HepG2 (cell line): ENCODE data around the gene MAB21L4. TPM values are rescaled to one million over a fixed set of nuclear protein-coding genes. Genes with fewer than 3 reads are reported as not detected.

Experiments
- ATAC-seq: fragments of 200-7000 bp; cut with Tn5 transposase; 3 replicates; pipeline ENCODE4 v1.9.1; 2020; ENCODE audit warnings: mild to moderate bottlenecking, moderate library complexity
- BruUV-seq: library from RNA; stranded (reverse); fragments of 400-500 nt; replicated peaks from 2 replicates; lab custom pipeline; 2021; lab: Mats Ljungman, UMichigan
- CTCF ChIA-PET: fragments of 300-600 bp; formaldehyde crosslinking; extraction: SDS; loops from one replicate; lab custom pipeline; 2021; ENCODE audit warnings: low total read pairs, inconsistent platforms, low intra/inter-chr PET ratio; lab: Yijun Ruan, JAX
- POLR2A ChIA-PET: fragments of 350-600 bp; sonication (Branson Sonifier 250); formaldehyde crosslinking; loops from one replicate; lab custom pipeline; 2020; ENCODE audit warnings: antibody characterized with exemption, inconsistent platforms; lab: Yijun Ruan, JAX
- DNase-seq: peaks from one replicate; pipeline ENCODE4 v3.0.0-alpha.2; 2015; ENCODE audit warnings: low spot score
- FAIRE-seq: peaks from 3 replicates; lab custom pipeline; 2011; peaks lifted over from hg19 to GRCh38; lab: Jason Lieb, UNC
- H2AFZ ChIP-seq: one replicate; pipeline ENCODE4 v1.6.1; 2011; ENCODE audit warnings: low read length, inconsistent platforms
- H3K27ac ChIP-seq: fragments of 300-600 bp; 3 replicates; pipeline ENCODE4 v1.8.0; 2011; ENCODE audit warnings: mixed run types, mild to moderate bottlenecking, mixed read lengths, low read length, inconsistent platforms; ENCODE audit not compliant: insufficient read depth; ENCODE audit errors: extremely low read length
- H3K27me3 ChIP-seq, 2 experiments: fragments of 200-600 bp in 1 of 2; 2 replicates in 1 of 2; 3 replicates in 1 of 2; pipeline versions ENCODE4 v1.6.0 to v1.8.0; 2011; ENCODE audit warnings: low read length in 2 of 2, mild to moderate bottlenecking in 2 of 2, moderate library complexity in 2 of 2, inconsistent platforms in 1 of 2; ENCODE audit not compliant: insufficient read depth in 2 of 2, control insufficient read depth in 1 of 2
- H3K36me3 ChIP-seq, 2 experiments: fragments of 200-600 bp in 1 of 2; replicated peaks in 1 of 2; 2 replicates in 1 of 2; 3 replicates in 1 of 2; pipeline versions ENCODE4 v1.5.1 to v1.8.0; 2011; ENCODE audit warnings: low read length in 2 of 2, inconsistent platforms in 1 of 2; ENCODE audit not compliant: insufficient read depth in 2 of 2, control insufficient read depth in 1 of 2
- H3K4me1 ChIP-seq: 2 replicates; pipeline ENCODE4 v1.5.1; 2012; ENCODE audit warnings: low read length, inconsistent platforms; ENCODE audit not compliant: insufficient read depth
- H3K4me2 ChIP-seq: 2 replicates; pipeline ENCODE4 v1.6.0; 2011; ENCODE audit warnings: low read depth, low read length, inconsistent platforms
- H3K4me3 ChIP-seq, 3 experiments: fragments of 200-600 bp in 1 of 3; sonication (generic), shearing (Covaris generic) in 1 of 3; replicated peaks in 1 of 3; 2 replicates each; pipeline ENCODE4 v1.5.1; 2011 to 2016; ENCODE audit warnings: low read length in 3 of 3, inconsistent platforms in 2 of 3, low read depth in 2 of 3, mild to moderate bottlenecking in 2 of 3, control low read depth in 1 of 3, mixed read lengths in 1 of 3; ENCODE audit not compliant: insufficient read depth in 1 of 3
- H3K79me2 ChIP-seq: one replicate; pipeline ENCODE4 v1.6.1; 2011; ENCODE audit warnings: low read length, inconsistent platforms; ENCODE audit not compliant: insufficient read depth
- H3K9ac ChIP-seq: 2 replicates; pipeline ENCODE4 v1.6.0; 2011; ENCODE audit warnings: mild to moderate bottlenecking, low read depth, low read length, inconsistent platforms; ENCODE audit not compliant: insufficient read depth
- H3K9me3 ChIP-seq: 2 replicates; pipeline ENCODE4 v1.5.1; 2012; ENCODE audit warnings: mild to moderate bottlenecking, low read length
- H4K20me1 ChIP-seq: 2 replicates; pipeline ENCODE4 v1.6.0; 2011; ENCODE audit warnings: inconsistent platforms, mild to moderate bottlenecking, low read length, moderate library complexity; ENCODE audit not compliant: insufficient read depth
- DMAP1 ChIP-seq: IDR thresholded peaks from 2 replicates; pipeline ENCODE4 v1.6.1; 2016
- HHEX ChIP-seq: IDR thresholded peaks from 2 replicates; pipeline ENCODE4 v1.6.1; 2016; ENCODE audit warnings: control low read depth
- STAG1 ChIP-seq: sonication (generic); formaldehyde crosslinking; IDR thresholded peaks from 2 replicates; pipeline ENCODE4 v1.4.0; 2020; ENCODE audit warnings: missing genetic modification reagents
- ZC3H13 ChIP-seq: sonication (generic); formaldehyde crosslinking; IDR thresholded peaks from 2 replicates; pipeline ENCODE4 v1.8.1; 2023; ENCODE audit warnings: mild to moderate bottlenecking, missing genetic modification reagents, moderate library complexity
- ZNF138 ChIP-seq: sonication (generic); formaldehyde crosslinking; IDR thresholded peaks from 2 replicates; pipeline ENCODE4 v1.5.0; 2020; ENCODE audit warnings: mild to moderate bottlenecking, low read depth, missing genetic modification reagents
- ZNF282 ChIP-seq: fragments of 450-650 bp; IDR thresholded peaks from 2 replicates; pipeline ENCODE4 v1.6.1; 2018; ENCODE audit not compliant: partially characterized antibody
- ZNF550 ChIP-seq: sonication (generic); formaldehyde crosslinking; IDR thresholded peaks from 2 replicates; pipeline ENCODE4 v1.4.0; 2020; ENCODE audit warnings: mild to moderate bottlenecking, missing genetic modification reagents, borderline replicate concordance
- WGBS: methylation state at CpG from one replicate; pipeline ENCODE4 v1.1.6; 2017; ENCODE audit warnings: low lambda C conversion rate; 5-methylcytosine and 5-hydroxymethylcytosine counted together
- in situ Hi-C: cut with HindIII; loops from 2 replicates; pipeline ENCODE4 v1.10.0; 2017; ENCODE audit warnings: low pct_unique_long_range_greater_than_20kb; ENCODE audit not compliant: extremely low pct_ligation_motif_present
- intact Hi-C: fragments of 100-400 bp; cut with micrococcal nuclease; formaldehyde crosslinking; loops from one replicate; pipeline ENCODE4 v1.10.0; 2022; ENCODE audit not compliant: unreplicated experiment
- polyA plus RNA-seq, 8 experiments: library from polyadenylated mRNA; depleted of rRNA in 3 of 8; stranded (reverse) in 7 of 8; unstranded in 1 of 8; fragments of >200 nt; fragmentation: Illumina TruSeq in 4 of 8; extraction: Trizol in 4 of 8; gene quantifications; 2 replicates each; pipeline versions ENCODE4 v1.2.1 to v1.2.3, GENCODE V29; 2011 to 2016; ENCODE audit warnings: low read depth in 4 of 8, missing spikeins in 1 of 8, mixed read lengths in 1 of 8; ENCODE audit not compliant: insufficient read depth in 1 of 8
- total RNA-seq, 5 experiments: library from RNA; depleted of rRNA; stranded (reverse); fragments of >200 nt; fragmentation: Illumina TruSeq; extraction: Trizol; gene quantifications; 2 replicates each; pipeline ENCODE4 v1.2.3, GENCODE V29; 2016; ENCODE audit warnings: low read depth in 1 of 5
- TF ChIP-seq, protein P1 (sequence below), 2 experiments: sonication (generic) in 1 of 2; formaldehyde crosslinking in 1 of 2; IDR thresholded peaks; 2 replicates each; pipeline versions ENCODE4 v1.4.0 to v1.6.1; 2016 to 2020; ENCODE audit warnings: borderline replicate concordance in 1 of 2, low read depth in 1 of 2, mild to moderate bottlenecking in 1 of 2, missing genetic modification reagents in 1 of 2
- TF ChIP-seq, protein P2 (sequence below): sonication (generic); formaldehyde crosslinking; IDR thresholded peaks from 2 replicates; pipeline ENCODE4 v1.4.0; 2020; ENCODE audit warnings: mild to moderate bottlenecking, low read depth, missing genetic modification reagents
- TF ChIP-seq, protein P3 (sequence below): sonication (generic); formaldehyde crosslinking; IDR thresholded peaks from 2 replicates; pipeline ENCODE4 v1.4.0; 2020; ENCODE audit warnings: missing genetic modification reagents
- TF ChIP-seq, protein P4 (sequence below): sonication (generic); formaldehyde crosslinking; conservative IDR thresholded peaks from 2 replicates; pipeline ENCODE4 v1.4.0; 2020; ENCODE audit warnings: mild to moderate bottlenecking, missing genetic modification reagents, moderate library complexity

MAB21L4 gene
- total and polyA plus RNA-seq, 2 of the 13 experiments (the other 11 are each of a cell fraction or from before 2014, with no cell fraction given), result 3.0 to 14.0 TPM

DNA sequence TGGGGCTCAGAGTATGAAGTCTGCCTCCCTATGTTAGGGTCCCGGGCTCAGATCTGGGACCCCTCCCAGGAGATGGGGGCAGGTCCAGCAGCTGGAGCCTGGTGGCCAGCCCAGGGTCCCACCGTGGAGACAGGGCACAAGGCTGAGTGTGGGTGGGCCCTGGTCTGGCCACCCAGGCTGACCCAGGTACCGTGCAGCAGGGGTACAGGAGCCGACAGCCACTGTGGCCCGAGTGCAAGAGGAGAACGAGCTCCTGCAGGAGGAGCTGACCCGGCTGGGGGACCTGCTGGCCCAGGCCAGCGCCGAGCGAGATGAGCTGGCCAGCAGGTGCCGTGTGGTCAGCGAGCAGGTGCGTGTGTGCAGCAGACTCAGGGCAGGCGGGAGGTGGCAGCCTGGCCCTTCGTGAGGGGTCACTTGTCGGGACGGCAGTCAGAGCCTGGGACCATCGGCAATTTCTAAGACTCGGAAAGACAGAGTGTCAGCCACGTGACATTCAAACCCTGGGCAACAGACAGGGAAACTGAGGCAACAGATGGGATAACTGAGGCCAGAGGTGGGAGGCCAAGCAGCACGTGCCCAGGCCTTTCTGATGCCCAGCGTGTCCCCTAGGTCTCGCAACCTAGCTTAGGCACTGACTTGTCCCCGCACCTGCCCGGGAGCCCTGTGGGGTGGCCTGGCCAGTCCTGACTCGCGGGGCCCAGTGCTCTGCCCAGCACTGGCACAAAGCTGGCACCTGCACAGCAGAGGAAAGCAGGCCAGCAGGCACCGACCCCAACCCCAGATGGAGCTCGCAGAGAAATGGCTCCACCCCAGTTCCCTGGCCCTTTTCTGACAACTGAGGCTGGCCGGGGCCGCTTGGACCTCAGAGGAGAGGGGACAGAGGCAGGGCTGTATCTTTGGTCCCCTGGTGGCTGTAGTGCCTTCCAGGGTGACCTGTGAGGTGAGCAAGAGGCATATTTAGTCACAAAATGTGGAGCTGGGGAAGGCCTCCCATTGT lies 24.1 kb upstream of the MAB21L4 start:
- 32% methylated on average over 24 of the region's 31 CpGs for WGBS
- TF ChIP-seq, protein P1, sequence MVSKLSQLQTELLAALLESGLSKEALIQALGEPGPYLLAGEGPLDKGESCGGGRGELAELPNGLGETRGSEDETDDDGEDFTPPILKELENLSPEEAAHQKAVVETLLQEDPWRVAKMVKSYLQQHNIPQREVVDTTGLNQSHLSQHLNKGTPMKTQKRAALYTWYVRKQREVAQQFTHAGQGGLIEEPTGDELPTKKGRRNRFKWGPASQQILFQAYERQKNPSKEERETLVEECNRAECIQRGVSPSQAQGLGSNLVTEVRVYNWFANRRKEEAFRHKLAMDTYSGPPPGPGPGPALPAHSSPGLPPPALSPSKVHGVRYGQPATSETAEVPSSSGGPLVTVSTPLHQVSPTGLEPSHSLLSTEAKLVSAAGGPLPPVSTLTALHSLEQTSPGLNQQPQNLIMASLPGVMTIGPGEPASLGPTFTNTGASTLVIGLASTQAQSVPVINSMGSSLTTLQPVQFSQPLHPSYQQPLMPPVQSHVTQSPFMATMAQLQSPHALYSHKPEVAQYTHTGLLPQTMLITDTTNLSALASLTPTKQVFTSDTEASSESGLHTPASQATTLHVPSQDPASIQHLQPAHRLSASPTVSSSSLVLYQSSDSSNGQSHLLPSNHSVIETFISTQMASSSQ (IDR thresholded peaks at IDR 0.05; ENCODE audit: low read depth), result no peak
- TF ChIP-seq, protein P1 (CRISPR knock-in tag; IDR thresholded peaks at IDR 0.05; ENCODE audit: borderline replicate concordance), result no peak
- TF ChIP-seq, protein P2, sequence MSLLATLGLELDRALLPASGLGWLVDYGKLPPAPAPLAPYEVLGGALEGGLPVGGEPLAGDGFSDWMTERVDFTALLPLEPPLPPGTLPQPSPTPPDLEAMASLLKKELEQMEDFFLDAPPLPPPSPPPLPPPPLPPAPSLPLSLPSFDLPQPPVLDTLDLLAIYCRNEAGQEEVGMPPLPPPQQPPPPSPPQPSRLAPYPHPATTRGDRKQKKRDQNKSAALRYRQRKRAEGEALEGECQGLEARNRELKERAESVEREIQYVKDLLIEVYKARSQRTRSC, result no peak
- TF ChIP-seq ZC3H13 (CRISPR knock-in tag) (no peak), DMAP1 (CRISPR knock-in tag) (no peak), STAG1 (peak; percentile 16; the same call in 1 of the 2 replicates), ZNF550 (CRISPR knock-in tag) (no peak), HHEX (CRISPR knock-in tag) (no peak), ZNF138 (CRISPR knock-in tag) (no peak), ZNF282 (no peak)
- TF ChIP-seq, protein P3, sequence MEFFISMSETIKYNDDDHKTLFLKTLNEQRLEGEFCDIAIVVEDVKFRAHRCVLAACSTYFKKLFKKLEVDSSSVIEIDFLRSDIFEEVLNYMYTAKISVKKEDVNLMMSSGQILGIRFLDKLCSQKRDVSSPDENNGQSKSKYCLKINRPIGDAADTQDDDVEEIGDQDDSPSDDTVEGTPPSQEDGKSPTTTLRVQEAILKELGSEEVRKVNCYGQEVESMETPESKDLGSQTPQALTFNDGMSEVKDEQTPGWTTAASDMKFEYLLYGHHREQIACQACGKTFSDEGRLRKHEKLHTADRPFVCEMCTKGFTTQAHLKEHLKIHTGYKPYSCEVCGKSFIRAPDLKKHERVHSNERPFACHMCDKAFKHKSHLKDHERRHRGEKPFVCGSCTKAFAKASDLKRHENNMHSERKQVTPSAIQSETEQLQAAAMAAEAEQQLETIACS (CRISPR knock-in tag), result no peak
- TF ChIP-seq, protein P4, sequence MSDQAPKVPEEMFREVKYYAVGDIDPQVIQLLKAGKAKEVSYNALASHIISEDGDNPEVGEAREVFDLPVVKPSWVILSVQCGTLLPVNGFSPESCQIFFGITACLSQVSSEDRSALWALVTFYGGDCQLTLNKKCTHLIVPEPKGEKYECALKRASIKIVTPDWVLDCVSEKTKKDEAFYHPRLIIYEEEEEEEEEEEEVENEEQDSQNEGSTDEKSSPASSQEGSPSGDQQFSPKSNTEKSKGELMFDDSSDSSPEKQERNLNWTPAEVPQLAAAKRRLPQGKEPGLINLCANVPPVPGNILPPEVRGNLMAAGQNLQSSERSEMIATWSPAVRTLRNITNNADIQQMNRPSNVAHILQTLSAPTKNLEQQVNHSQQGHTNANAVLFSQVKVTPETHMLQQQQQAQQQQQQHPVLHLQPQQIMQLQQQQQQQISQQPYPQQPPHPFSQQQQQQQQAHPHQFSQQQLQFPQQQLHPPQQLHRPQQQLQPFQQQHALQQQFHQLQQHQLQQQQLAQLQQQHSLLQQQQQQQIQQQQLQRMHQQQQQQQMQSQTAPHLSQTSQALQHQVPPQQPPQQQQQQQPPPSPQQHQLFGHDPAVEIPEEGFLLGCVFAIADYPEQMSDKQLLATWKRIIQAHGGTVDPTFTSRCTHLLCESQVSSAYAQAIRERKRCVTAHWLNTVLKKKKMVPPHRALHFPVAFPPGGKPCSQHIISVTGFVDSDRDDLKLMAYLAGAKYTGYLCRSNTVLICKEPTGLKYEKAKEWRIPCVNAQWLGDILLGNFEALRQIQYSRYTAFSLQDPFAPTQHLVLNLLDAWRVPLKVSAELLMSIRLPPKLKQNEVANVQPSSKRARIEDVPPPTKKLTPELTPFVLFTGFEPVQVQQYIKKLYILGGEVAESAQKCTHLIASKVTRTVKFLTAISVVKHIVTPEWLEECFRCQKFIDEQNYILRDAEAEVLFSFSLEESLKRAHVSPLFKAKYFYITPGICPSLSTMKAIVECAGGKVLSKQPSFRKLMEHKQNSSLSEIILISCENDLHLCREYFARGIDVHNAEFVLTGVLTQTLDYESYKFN, result no peak

More for the DNA sequence above, 24.1 kb upstream of the MAB21L4 start:
- BruUV-seq, result no TSS peak
- H3K9ac ChIP-seq, result no peak overlapping the region
- DNase-seq (no peak), FAIRE-seq (no peak), ATAC-seq (peak; percentile 13)
- peaks cover 13 to 66% of the 10 kb centered on the region in 2 experiments; a peak in 3 of 5 replicates for H3K27me3 ChIP-seq
- peaks cover 13% of the 10 kb centered on the region for H3K4me1 ChIP-seq
- H3K27ac ChIP-seq, result no peak overlapping the region
- H3K4me2 ChIP-seq, result no peak overlapping the region
- H3K79me2 ChIP-seq, result no peaks in the 10 kb centered on the region
- no peak overlapping the region for H3K4me3 ChIP-seq
- in situ Hi-C loops (loop anchor here (5.0 kb wide), 1 partner anchor 67 kb away; no protein-coding TSS in a partner anchor), intact Hi-C loops (no loop called here)
- no peaks in the 10 kb centered on the region for H3K9me3 ChIP-seq
- ChIA-PET CTCF (no interaction called here), POLR2A (no interaction called here)
- no peaks in the 10 kb centered on the region for H4K20me1 ChIP-seq
- H3K36me3 ChIP-seq, result no peaks in the 10 kb centered on the region
- no peak overlapping the region for H2AFZ ChIP-seq
